ENCODE data around the gene NTSR1.

Gene NTSR1

DNA sequence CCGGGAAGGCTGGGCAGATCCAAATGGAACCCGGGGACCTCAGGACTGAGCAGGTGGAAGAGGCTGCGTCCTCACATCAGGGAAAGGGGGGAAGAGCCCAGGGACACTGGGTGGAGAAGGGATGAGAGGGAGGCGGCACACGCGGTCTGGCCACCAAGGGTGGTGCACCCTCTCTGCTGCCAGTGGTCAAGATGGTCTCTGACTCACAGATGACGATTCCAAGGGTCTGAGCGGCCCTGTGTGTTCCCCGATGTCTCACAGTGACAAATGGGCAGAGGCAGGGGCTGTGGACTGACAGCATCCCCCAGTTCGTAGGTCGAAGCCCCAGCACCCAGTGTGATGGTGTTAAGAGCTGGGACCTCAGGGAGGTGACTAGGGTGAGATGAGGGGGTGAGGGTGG lies 34.3 kb upstream of the NTSR1 start:
- in situ Hi-C loops (cut with MboI; ENCODE audit: low sequenced_read_pairs, unreplicated experiment), result loop anchor here (25.0 kb wide), 1 partner anchor 113 kb away; the partner anchor contains the start of gene MRGBP
- DNase-seq (ENCODE audit: low spot score), result no peak
- TF ChIP-seq, protein P1, sequence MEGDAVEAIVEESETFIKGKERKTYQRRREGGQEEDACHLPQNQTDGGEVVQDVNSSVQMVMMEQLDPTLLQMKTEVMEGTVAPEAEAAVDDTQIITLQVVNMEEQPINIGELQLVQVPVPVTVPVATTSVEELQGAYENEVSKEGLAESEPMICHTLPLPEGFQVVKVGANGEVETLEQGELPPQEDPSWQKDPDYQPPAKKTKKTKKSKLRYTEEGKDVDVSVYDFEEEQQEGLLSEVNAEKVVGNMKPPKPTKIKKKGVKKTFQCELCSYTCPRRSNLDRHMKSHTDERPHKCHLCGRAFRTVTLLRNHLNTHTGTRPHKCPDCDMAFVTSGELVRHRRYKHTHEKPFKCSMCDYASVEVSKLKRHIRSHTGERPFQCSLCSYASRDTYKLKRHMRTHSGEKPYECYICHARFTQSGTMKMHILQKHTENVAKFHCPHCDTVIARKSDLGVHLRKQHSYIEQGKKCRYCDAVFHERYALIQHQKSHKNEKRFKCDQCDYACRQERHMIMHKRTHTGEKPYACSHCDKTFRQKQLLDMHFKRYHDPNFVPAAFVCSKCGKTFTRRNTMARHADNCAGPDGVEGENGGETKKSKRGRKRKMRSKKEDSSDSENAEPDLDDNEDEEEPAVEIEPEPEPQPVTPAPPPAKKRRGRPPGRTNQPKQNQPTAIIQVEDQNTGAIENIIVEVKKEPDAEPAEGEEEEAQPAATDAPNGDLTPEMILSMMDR (IDR thresholded peaks at IDR 0.05; ENCODE audit: borderline replicate concordance, control extremely low read depth, extremely low read depth, insufficient read depth, missing control alignments), result no peak

DNA sequence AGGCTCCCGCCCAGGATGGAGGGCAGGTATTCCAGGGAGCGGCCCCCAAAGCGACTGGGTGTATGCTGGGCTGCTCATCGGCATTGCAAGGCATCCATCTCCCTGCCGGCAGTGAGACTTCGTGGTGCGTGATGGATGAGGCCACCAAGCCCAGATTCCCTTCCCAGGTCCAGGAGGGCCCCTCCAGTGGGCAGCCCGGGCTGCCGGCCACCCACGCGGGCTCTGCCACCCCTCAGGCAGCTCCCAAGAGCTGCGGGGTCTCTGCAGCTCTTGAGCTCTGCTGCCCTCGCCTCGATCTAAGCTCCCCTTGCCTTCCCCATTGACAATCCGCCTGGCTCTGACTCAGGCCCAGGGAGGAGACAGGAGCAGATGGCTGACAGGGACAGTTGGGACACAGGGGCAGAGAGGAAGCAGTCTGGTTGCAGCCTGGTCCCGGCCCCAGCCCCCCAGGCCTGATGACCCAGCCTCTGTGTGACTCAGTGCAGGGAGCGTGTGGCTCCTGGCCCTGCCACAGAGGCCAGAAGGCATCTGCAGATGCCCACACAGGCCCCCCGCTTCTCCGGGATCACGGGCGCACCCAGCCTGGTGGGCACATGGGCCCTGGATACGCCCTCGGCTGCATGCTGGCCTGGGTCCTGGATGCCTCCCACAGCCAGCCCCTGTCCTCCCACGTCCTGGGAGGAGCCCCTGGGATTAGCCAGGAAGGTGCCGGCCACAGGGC lies 33.3 kb upstream of the NTSR1 start:
- TF ChIP-seq, protein P1 (IDR thresholded peaks at IDR 0.05; ENCODE audit: borderline replicate concordance, control extremely low read depth, extremely low read depth, insufficient read depth, missing control alignments), result no peak
- DNase-seq (ENCODE audit: low spot score), result no peak
- in situ Hi-C loops (cut with MboI; ENCODE audit: low sequenced_read_pairs, unreplicated experiment), result no loop called here

DNA sequence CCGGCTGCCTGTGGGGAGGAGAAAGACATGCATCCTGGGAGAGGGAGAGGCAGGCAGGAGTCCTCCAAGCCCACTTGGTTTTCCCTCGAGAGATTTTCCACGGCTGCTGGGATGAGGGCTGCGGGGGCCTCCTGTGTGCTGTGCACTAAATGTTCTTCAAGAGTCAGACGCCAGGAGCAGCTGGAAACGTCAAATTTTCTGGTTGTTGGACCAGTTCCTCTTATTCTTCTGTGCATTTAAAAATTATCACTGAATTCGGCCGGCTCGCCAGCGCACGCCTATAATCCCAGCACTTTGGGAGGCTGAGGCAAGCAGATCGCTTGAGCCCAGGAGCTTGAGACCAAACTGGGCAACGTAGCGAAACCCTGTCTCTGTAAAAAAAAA lies 32.8 kb upstream of the NTSR1 start:
- TF ChIP-seq, protein P1 (IDR thresholded peaks at IDR 0.05; ENCODE audit: borderline replicate concordance, control extremely low read depth, extremely low read depth, insufficient read depth, missing control alignments), result no peak
- DNase-seq (ENCODE audit: low spot score), result no peak
- in situ Hi-C loops (cut with MboI; ENCODE audit: low sequenced_read_pairs, unreplicated experiment), result no loop called here

DNA sequence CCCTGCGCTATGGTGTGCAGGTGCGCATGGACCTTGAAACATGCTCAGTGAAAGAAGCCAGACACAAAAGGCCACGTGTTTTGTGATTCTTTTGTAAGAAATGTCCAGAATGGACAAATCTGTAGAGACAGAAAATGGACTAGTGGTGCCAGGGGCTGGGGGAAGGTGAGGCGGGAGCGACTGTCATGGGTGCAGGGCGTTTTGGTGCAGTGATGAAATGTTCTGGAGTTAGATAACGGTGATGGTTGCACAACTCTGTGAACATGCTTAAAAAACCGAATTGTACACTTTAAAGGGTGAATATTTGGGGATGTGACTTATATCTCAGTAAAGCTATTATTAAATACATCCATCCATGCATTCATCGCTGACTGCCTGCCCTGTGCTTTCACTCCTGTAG lies 31.7 kb upstream of the NTSR1 start:
- TF ChIP-seq, protein P1 (IDR thresholded peaks at IDR 0.05; ENCODE audit: borderline replicate concordance, control extremely low read depth, extremely low read depth, insufficient read depth, missing control alignments), result no peak
- in situ Hi-C loops (cut with MboI; ENCODE audit: low sequenced_read_pairs, unreplicated experiment), result no loop called here
- no peak for DNase-seq (ENCODE audit: low spot score)

DNA sequence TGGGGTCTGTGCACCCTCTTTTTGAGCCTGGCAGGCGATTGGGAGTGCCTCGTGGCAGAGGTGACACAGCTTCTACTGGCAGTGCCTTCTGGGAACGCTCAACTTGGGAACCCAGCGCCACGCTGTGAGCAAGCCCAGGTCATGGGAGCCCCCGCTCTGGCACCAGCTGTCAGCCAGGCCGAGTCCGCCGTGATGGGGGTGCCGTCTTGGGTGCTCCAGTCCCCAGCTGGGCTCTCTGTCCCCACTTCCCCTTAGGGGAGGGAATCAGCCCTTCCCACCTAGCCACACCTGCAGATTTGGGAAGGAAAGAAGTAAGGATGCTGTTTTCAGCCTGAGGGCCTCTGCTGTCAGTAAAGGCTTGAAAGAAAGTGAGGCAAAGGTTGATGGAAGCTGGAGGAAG lies 31.0 kb upstream of the NTSR1 start:
- DNase-seq (ENCODE audit: low spot score), result no peak
- in situ Hi-C loops (cut with MboI; ENCODE audit: low sequenced_read_pairs, unreplicated experiment), result no loop called here
- TF ChIP-seq, protein P1 (IDR thresholded peaks at IDR 0.05; ENCODE audit: borderline replicate concordance, control extremely low read depth, extremely low read depth, insufficient read depth, missing control alignments), result no peak

DNA sequence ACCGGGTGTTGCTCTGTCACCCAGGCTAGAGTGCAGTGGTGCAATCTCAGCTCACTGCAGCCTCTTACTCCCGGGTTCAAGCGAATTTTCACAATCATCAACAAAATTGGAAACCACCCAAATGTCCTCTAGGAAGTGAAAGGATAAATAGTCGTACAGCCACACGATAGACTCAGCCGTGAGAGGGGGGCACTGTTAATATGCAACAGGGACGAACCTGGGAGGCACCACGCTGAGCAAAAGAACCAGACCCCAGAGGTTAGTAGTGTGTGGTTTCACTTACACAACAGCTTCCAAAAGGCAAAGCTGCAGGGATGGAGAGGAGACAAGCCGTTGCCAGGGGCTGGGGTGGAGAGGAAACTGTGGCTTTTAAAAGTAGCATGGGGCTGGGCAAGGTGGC lies 30.1 kb upstream of the NTSR1 start:
- TF ChIP-seq, protein P1 (IDR thresholded peaks at IDR 0.05; ENCODE audit: borderline replicate concordance, control extremely low read depth, extremely low read depth, insufficient read depth, missing control alignments), result no peak
- no peak for DNase-seq (ENCODE audit: low spot score)
- in situ Hi-C loops (cut with MboI; ENCODE audit: low sequenced_read_pairs, unreplicated experiment), result no loop called here

All from GM13976 (cell line).